Stimulated activated effector memory CD8-positive, alpha-beta T cell treated with anti-CD3 and anti-CD28 coated beads, Interleukin-12 subunit alpha, Interleukin-12 subunit beta, amount 100 ng/mL, for 72 hours (primary cell): Measurements from ENCODE around the gene EIF4G2.
"Not testable (repeated sequence)": the region's sequence is repeated elsewhere in the genome, so short reads cannot be mapped to it uniquely, and the experiment has no call there.

Source experiments
- ATAC-seq: fragments of 150-1000 bp; cut with Tn5 transposase; 2 replicates; pipeline ENCODE4 v1.10.0; 2021
- DNase-seq, 2 donors: peaks; one replicate each; pipeline ENCODE4 v3.0.0; 2021 to 2022; ENCODE audit warnings: low spot score in 2 of 2
- H3K27ac Mint-ChIP-seq: one replicate; pipeline ENCODE4 v1.8.0; 2022; ENCODE audit warnings: mild to moderate bottlenecking, mixed read lengths
- H3K36me3 Mint-ChIP-seq: one replicate; pipeline ENCODE4 v1.8.0; 2022; ENCODE audit warnings: mild to moderate bottlenecking, mixed read lengths
- H3K4me1 Mint-ChIP-seq: one replicate; pipeline ENCODE4 v1.8.0; 2022; ENCODE audit warnings: mixed read lengths
- H3K4me3 Mint-ChIP-seq: one replicate; pipeline ENCODE4 v1.8.0; 2022; ENCODE audit warnings: mild to moderate bottlenecking, mixed read lengths
- H3K9me3 Mint-ChIP-seq: one replicate; pipeline ENCODE4 v1.8.0; 2022; ENCODE audit warnings: mixed read lengths

Gene EIF4G2

GRCh38 chr11:10824888-10825287, 16.2 kb upstream of the EIF4G2 start:
- H3K36me3 Mint-ChIP-seq: no peaks in the 10 kb centered on the region
- no peak for DNase-seq
- peak overlapping the region; percentile 6 for H3K27ac Mint-ChIP-seq
- peak; percentile 28 for ATAC-seq
- no peak overlapping the region for H3K4me3 Mint-ChIP-seq
- H3K9me3 Mint-ChIP-seq: no peaks in the 10 kb centered on the region
- no peaks in the 10 kb centered on the region for H3K4me1 Mint-ChIP-seq

- no peak for ATAC-seq
- H3K36me3 Mint-ChIP-seq: no peaks in the 10 kb centered on the region
- H3K4me3 Mint-ChIP-seq: no peak overlapping the region
Measured at GRCh38 chr11:10823152-10823579, 14.4 kb upstream of the EIF4G2 start.

GRCh38 chr11:10822491-10822890, 13.8 kb upstream of the EIF4G2 start:
- H3K9me3 Mint-ChIP-seq, H3K27ac Mint-ChIP-seq, DNase-seq, H3K4me1 Mint-ChIP-seq, ATAC-seq, H3K36me3 Mint-ChIP-seq, H3K4me3 Mint-ChIP-seq: not testable (repeated sequence)

More at GRCh38 chr11:10823152-10823579, 14.4 kb upstream of the EIF4G2 start:
- Mint-ChIP-seq H3K9me3 (no peaks in the 10 kb centered on the region), H3K27ac (no peak overlapping the region), H3K4me1 (no peaks in the 10 kb centered on the region)
- no peak for DNase-seq

- DNase-seq (no peak), ATAC-seq (no peak)
- Mint-ChIP-seq H3K9me3 (no peaks in the 10 kb centered on the region), H3K4me1 (no peaks in the 10 kb centered on the region), H3K27ac (no peak overlapping the region), H3K4me3 (no peak overlapping the region), H3K36me3 (no peaks in the 10 kb centered on the region)
Measured at GRCh38 chr11:10818594-10818993, 9.9 kb upstream of the EIF4G2 start.

- H3K4me1 Mint-ChIP-seq: peaks cover 10% of the 10 kb centered on the region
- DNase-seq: no peak
- H3K27ac Mint-ChIP-seq: peak overlapping the region; percentile 7
- no peaks in the 10 kb centered on the region for H3K9me3 Mint-ChIP-seq
- peak; percentile 9 for ATAC-seq
- H3K36me3 Mint-ChIP-seq: peaks cover 8% of the 10 kb centered on the region
- no peak overlapping the region for H3K4me3 Mint-ChIP-seq
Measured at GRCh38 chr11:10813945-10814344, 5.2 kb upstream of the EIF4G2 start.

GRCh38 chr11:10809373-10810160, 841 bp upstream of the EIF4G2 start:
- no peak for DNase-seq

GRCh38 chr11:10808235-10808552, 532 bp downstream of the EIF4G2 start:
- H3K36me3 Mint-ChIP-seq: peaks cover 66% of the 10 kb centered on the region
- peak overlapping the region; percentile 98 for H3K27ac Mint-ChIP-seq
- DNase-seq: no peak
- H3K9me3 Mint-ChIP-seq: no peaks in the 10 kb centered on the region
- ATAC-seq: peak; percentile 0
- peaks cover 48% of the 10 kb centered on the region for H3K4me1 Mint-ChIP-seq
- peak overlapping the region; percentile 88 for H3K4me3 Mint-ChIP-seq

More at GRCh38 chr11:10809373-10810160, 841 bp upstream of the EIF4G2 start:
- H3K4me3 Mint-ChIP-seq: peak overlapping the region; percentile 88
- no peaks in the 10 kb centered on the region for H3K9me3 Mint-ChIP-seq
- peaks cover 52% of the 10 kb centered on the region for H3K36me3 Mint-ChIP-seq
- H3K27ac Mint-ChIP-seq: peak overlapping the region; percentile 98
- H3K4me1 Mint-ChIP-seq: peaks cover 35% of the 10 kb centered on the region
- peak; percentile 12 for ATAC-seq

- Mint-ChIP-seq H3K4me1 (peaks cover 49% of the 10 kb centered on the region), H3K4me3 (peak overlapping the region; percentile 88), H3K36me3 (peaks cover 71% of the 10 kb centered on the region), H3K9me3 (no peaks in the 10 kb centered on the region), H3K27ac (peak overlapping the region; percentile 98)
- peak; percentile 39 to 78 for DNase-seq
- ATAC-seq: peak; percentile 0
Measured at GRCh38 chr11:10807493-10808234, 1.1 kb downstream of the EIF4G2 start.

- ATAC-seq (no peak), DNase-seq (no peak)
- H3K4me1 Mint-ChIP-seq: peaks cover 63% of the 10 kb centered on the region
- peak overlapping the region; percentile 98 for H3K27ac Mint-ChIP-seq
- peaks cover 86% of the 10 kb centered on the region for H3K36me3 Mint-ChIP-seq
- no peaks in the 10 kb centered on the region for H3K9me3 Mint-ChIP-seq
- peak overlapping the region; percentile 88 for H3K4me3 Mint-ChIP-seq
Measured at GRCh38 chr11:10806206-10806605, 2.5 kb downstream of the EIF4G2 start.

- no peak for DNase-seq
- Mint-ChIP-seq H3K9me3 (no peaks in the 10 kb centered on the region), H3K4me3 (peak overlapping the region; percentile 88), H3K27ac (peak overlapping the region; percentile 98), H3K36me3 (peaks cover 90% of the 10 kb centered on the region), H3K4me1 (peaks cover 68% of the 10 kb centered on the region)
- ATAC-seq: no peak
Measured at GRCh38 chr11:10805741-10806140, 3.0 kb downstream of the EIF4G2 start.

GRCh38 chr11:10803676-10804075, 5.0 kb downstream of the EIF4G2 start:
- Mint-ChIP-seq H3K27ac (peak overlapping the region; percentile 98), H3K36me3 (peaks cover 100% of the 10 kb centered on the region), H3K9me3 (no peaks in the 10 kb centered on the region), H3K4me3 (no peak overlapping the region), H3K4me1 (peaks cover 76% of the 10 kb centered on the region)
- ATAC-seq: no peak
- no peak for DNase-seq

GRCh38 chr11:10800292-10800691, 8.4 kb downstream of the EIF4G2 start:
- Mint-ChIP-seq H3K27ac (peak overlapping the region; percentile 85), H3K4me3 (no peak overlapping the region), H3K36me3 (peaks cover 100% of the 10 kb centered on the region), H3K9me3 (no peaks in the 10 kb centered on the region), H3K4me1 (peaks cover 59% of the 10 kb centered on the region)
- ATAC-seq: no peak
- no peak for DNase-seq

GRCh38 chr11:10798330-10798928, 10.3 kb downstream of the EIF4G2 start:
- Mint-ChIP-seq H3K4me1 (peaks cover 46% of the 10 kb centered on the region), H3K36me3 (peaks cover 91% of the 10 kb centered on the region), H3K9me3 (no peaks in the 10 kb centered on the region), H3K4me3 (no peak overlapping the region), H3K27ac (peak overlapping the region; percentile 85)
- ATAC-seq (peak; percentile 43), DNase-seq (no peak)

GRCh38 chr11:10797531-10797930, 11.2 kb downstream of the EIF4G2 start:
- no peak for ATAC-seq
- Mint-ChIP-seq H3K9me3 (no peaks in the 10 kb centered on the region), H3K27ac (no peak overlapping the region), H3K4me3 (no peak overlapping the region), H3K36me3 (peaks cover 82% of the 10 kb centered on the region), H3K4me1 (peaks cover 48% of the 10 kb centered on the region)
- no peak for DNase-seq

- no peak overlapping the region for H3K4me3 Mint-ChIP-seq
Measured at GRCh38 chr11:10797001-10797400, 11.7 kb downstream of the EIF4G2 start.

More at GRCh38 chr11:10797001-10797400, 11.7 kb downstream of the EIF4G2 start:
- ATAC-seq (no peak), DNase-seq (no peak)
- Mint-ChIP-seq H3K27ac (peak overlapping the region; percentile 32), H3K4me1 (peaks cover 48% of the 10 kb centered on the region), H3K9me3 (no peaks in the 10 kb centered on the region), H3K36me3 (peaks cover 77% of the 10 kb centered on the region)
